HepG2 (cell line): ENCODE results near the gene WNT1. TPM values are rescaled to one million over a fixed set of nuclear protein-coding genes. Genes with fewer than 3 reads are reported as not detected.

Experiments
- KLF11 ChIP-seq: IDR thresholded peaks from 2 replicates; pipeline ENCODE4 v1.6.1; 2016; ENCODE audit warnings: missing compliant biosample characterization
- SNAPC2 ChIP-seq: sonication (generic); formaldehyde crosslinking; IDR thresholded peaks from 2 replicates; pipeline ENCODE4 v1.8.1; 2022; ENCODE audit warnings: mild to moderate bottlenecking, missing genetic modification reagents
- TOPORS ChIP-seq: sonication (generic); formaldehyde crosslinking; IDR thresholded peaks from 2 replicates; pipeline ENCODE4 v1.8.0; 2023; ENCODE audit warnings: mild to moderate bottlenecking, missing genetic modification reagents
- XBP1 ChIP-seq: sonication (generic); formaldehyde crosslinking; IDR thresholded peaks from 2 replicates; pipeline ENCODE4 v1.5.0; 2020; ENCODE audit warnings: missing genetic modification reagents
- ZBTB21 ChIP-seq: sonication (generic); formaldehyde crosslinking; IDR thresholded peaks from 2 replicates; pipeline ENCODE4 v1.4.0; 2020; ENCODE audit warnings: missing genetic modification reagents
- ZNF75D ChIP-seq: sonication (generic); formaldehyde crosslinking; IDR thresholded peaks from 2 replicates; pipeline ENCODE4 v1.8.1; 2023; ENCODE audit warnings: missing genetic modification reagents, mild to moderate bottlenecking, borderline replicate concordance
- polyA plus RNA-seq, 8 experiments: library from polyadenylated mRNA; depleted of rRNA in 3 of 8; stranded (reverse) in 7 of 8; unstranded in 1 of 8; fragments of >200 nt; fragmentation: Illumina TruSeq in 4 of 8; extraction: Trizol in 4 of 8; gene quantifications; 2 replicates each; pipeline versions ENCODE4 v1.2.1 to v1.2.3, GENCODE V29; 2011 to 2016; ENCODE audit warnings: low read depth in 4 of 8, missing spikeins in 1 of 8, mixed read lengths in 1 of 8; ENCODE audit not compliant: insufficient read depth in 1 of 8
- total RNA-seq, 5 experiments: library from RNA; depleted of rRNA; stranded (reverse); fragments of >200 nt; fragmentation: Illumina TruSeq; extraction: Trizol; gene quantifications; 2 replicates each; pipeline ENCODE4 v1.2.3, GENCODE V29; 2016; ENCODE audit warnings: low read depth in 1 of 5
- TF ChIP-seq, protein P1 (sequence below): IDR thresholded peaks from 2 replicates; pipeline ENCODE4 v1.6.1; 2016; ENCODE audit warnings: low read depth, missing genetic modification reagents, missing compliant biosample characterization
- TF ChIP-seq, protein P2 (sequence below): sonication (generic); formaldehyde crosslinking; IDR thresholded peaks from 2 replicates; pipeline ENCODE4 v1.4.0; 2020; ENCODE audit warnings: missing genetic modification reagents
- TF ChIP-seq, protein P3 (sequence below): sonication (generic); formaldehyde crosslinking; IDR thresholded peaks from 2 replicates; pipeline ENCODE4 v1.5.1; 2020; ENCODE audit warnings: mild to moderate bottlenecking, missing genetic modification reagents, moderate library complexity

The WNT1 gene
- total and polyA plus RNA-seq, 2 of the 13 experiments (the other 11 are each of a cell fraction or from before 2014, with no cell fraction given): not detected

DNA sequence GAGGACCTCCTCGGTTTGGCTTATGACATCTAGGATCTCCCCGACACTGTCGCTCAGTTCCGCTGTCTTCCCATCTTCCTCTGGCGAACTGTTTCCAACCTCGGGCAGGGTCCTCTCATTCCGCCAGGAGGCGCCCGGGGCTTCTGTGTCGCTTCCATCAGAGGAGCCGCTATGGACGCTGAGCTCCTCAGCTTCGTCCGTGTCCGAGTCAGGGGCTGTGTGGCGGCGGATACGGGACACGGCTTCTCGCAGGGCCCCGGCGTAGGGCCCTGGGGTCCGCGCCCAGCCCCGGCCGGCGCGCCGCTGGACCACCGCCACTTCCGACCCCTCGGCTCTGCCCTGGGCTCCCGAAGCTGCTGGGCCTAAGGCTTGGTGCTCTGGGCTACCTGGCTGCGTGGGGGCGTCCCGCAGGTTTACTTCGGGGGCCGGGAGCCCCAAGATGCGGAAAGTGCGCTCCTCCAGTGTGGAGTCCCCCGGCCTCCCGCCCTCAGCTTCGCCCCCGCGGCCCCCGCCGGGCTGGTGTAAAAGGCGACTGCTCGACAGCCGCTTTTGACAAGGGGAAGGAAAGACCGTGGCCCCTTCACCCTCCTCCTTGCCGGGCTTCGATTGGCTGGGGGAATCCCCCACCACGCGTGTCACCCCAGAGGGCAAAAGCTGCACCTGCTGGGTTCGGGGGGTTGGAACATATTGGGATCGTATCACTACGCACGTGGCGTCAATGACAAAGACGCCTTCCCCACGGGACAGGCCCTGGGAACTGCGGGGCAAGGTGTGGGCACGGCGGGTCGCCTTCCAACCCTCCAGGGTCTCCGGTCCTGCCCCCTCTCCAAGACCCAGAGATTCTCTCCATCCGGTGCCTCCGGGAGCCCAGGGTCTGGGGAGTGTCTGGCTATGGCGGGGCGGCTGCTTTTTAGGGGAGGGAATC is 18.9 kb downstream of the WNT1 start (continued):
- TF ChIP-seq XBP1 (no peak), ZNF75D (CRISPR knock-in tag) (no peak), SNAPC2 (no peak), ZBTB21 (CRISPR knock-in tag) (no peak), TOPORS (CRISPR knock-in tag) (no peak), KLF11 (no peak)
- TF ChIP-seq, protein P1, sequence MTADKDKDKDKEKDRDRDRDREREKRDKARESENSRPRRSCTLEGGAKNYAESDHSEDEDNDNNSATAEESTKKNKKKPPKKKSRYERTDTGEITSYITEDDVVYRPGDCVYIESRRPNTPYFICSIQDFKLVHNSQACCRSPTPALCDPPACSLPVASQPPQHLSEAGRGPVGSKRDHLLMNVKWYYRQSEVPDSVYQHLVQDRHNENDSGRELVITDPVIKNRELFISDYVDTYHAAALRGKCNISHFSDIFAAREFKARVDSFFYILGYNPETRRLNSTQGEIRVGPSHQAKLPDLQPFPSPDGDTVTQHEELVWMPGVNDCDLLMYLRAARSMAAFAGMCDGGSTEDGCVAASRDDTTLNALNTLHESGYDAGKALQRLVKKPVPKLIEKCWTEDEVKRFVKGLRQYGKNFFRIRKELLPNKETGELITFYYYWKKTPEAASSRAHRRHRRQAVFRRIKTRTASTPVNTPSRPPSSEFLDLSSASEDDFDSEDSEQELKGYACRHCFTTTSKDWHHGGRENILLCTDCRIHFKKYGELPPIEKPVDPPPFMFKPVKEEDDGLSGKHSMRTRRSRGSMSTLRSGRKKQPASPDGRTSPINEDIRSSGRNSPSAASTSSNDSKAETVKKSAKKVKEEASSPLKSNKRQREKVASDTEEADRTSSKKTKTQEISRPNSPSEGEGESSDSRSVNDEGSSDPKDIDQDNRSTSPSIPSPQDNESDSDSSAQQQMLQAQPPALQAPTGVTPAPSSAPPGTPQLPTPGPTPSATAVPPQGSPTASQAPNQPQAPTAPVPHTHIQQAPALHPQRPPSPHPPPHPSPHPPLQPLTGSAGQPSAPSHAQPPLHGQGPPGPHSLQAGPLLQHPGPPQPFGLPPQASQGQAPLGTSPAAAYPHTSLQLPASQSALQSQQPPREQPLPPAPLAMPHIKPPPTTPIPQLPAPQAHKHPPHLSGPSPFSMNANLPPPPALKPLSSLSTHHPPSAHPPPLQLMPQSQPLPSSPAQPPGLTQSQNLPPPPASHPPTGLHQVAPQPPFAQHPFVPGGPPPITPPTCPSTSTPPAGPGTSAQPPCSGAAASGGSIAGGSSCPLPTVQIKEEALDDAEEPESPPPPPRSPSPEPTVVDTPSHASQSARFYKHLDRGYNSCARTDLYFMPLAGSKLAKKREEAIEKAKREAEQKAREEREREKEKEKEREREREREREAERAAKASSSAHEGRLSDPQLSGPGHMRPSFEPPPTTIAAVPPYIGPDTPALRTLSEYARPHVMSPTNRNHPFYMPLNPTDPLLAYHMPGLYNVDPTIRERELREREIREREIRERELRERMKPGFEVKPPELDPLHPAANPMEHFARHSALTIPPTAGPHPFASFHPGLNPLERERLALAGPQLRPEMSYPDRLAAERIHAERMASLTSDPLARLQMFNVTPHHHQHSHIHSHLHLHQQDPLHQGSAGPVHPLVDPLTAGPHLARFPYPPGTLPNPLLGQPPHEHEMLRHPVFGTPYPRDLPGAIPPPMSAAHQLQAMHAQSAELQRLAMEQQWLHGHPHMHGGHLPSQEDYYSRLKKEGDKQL (CRISPR knock-in tag): no peak
- TF ChIP-seq, protein P2, sequence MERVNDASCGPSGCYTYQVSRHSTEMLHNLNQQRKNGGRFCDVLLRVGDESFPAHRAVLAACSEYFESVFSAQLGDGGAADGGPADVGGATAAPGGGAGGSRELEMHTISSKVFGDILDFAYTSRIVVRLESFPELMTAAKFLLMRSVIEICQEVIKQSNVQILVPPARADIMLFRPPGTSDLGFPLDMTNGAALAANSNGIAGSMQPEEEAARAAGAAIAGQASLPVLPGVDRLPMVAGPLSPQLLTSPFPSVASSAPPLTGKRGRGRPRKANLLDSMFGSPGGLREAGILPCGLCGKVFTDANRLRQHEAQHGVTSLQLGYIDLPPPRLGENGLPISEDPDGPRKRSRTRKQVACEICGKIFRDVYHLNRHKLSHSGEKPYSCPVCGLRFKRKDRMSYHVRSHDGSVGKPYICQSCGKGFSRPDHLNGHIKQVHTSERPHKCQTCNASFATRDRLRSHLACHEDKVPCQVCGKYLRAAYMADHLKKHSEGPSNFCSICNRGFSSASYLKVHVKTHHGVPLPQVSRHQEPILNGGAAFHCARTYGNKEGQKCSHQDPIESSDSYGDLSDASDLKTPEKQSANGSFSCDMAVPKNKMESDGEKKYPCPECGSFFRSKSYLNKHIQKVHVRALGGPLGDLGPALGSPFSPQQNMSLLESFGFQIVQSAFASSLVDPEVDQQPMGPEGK (CRISPR knock-in tag): peak; percentile 33; the same call in 1 of the 2 replicates
- TF ChIP-seq, protein P3, sequence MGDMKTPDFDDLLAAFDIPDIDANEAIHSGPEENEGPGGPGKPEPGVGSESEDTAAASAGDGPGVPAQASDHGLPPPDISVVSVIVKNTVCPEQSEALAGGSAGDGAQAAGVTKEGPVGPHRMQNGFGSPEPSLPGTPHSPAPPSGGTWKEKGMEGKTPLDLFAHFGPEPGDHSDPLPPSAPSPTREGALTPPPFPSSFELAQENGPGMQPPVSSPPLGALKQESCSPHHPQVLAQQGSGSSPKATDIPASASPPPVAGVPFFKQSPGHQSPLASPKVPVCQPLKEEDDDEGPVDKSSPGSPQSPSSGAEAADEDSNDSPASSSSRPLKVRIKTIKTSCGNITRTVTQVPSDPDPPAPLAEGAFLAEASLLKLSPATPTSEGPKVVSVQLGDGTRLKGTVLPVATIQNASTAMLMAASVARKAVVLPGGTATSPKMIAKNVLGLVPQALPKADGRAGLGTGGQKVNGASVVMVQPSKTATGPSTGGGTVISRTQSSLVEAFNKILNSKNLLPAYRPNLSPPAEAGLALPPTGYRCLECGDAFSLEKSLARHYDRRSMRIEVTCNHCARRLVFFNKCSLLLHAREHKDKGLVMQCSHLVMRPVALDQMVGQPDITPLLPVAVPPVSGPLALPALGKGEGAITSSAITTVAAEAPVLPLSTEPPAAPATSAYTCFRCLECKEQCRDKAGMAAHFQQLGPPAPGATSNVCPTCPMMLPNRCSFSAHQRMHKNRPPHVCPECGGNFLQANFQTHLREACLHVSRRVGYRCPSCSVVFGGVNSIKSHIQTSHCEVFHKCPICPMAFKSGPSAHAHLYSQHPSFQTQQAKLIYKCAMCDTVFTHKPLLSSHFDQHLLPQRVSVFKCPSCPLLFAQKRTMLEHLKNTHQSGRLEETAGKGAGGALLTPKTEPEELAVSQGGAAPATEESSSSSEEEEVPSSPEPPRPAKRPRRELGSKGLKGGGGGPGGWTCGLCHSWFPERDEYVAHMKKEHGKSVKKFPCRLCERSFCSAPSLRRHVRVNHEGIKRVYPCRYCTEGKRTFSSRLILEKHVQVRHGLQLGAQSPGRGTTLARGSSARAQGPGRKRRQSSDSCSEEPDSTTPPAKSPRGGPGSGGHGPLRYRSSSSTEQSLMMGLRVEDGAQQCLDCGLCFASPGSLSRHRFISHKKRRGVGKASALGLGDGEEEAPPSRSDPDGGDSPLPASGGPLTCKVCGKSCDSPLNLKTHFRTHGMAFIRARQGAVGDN: peak; percentile 68
